H9 (cell line): ENCODE measurements around the gene IPP. TPM values are rescaled to one million over a fixed set of nuclear protein-coding genes. Genes with fewer than 3 reads are reported as not detected.

Experiments
- DNase-seq: peaks from one replicate; pipeline ENCODE4 v3.0.0-alpha.2; 2017
- H2AFZ ChIP-seq: one replicate; pipeline ENCODE4 v1.6.1; 2013; ENCODE audit warnings: mild to moderate bottlenecking, low read length, control low read depth, moderate library complexity
- H2AK5ac ChIP-seq: 2 replicates; pipeline ENCODE4 v1.6.1; 2013; ENCODE audit warnings: low read length, control low read depth, mixed read lengths; ENCODE audit not compliant: insufficient read length
- H2BK120ac ChIP-seq: one replicate; pipeline ENCODE4 v1.6.1; 2013; ENCODE audit warnings: low read depth, mild to moderate bottlenecking, low read length, control low read depth, inconsistent platforms; ENCODE audit not compliant: poor library complexity, severe bottlenecking
- H2BK12ac ChIP-seq: 2 replicates; pipeline ENCODE4 v1.6.1; 2013; ENCODE audit warnings: low read length, control low read depth, mixed read lengths, low read depth; ENCODE audit not compliant: insufficient read length
- H2BK15ac ChIP-seq: 2 replicates; pipeline ENCODE4 v1.6.1; 2013; ENCODE audit warnings: low read depth, low read length, control low read depth
- H2BK20ac ChIP-seq: one replicate; pipeline ENCODE4 v1.6.1; 2013; ENCODE audit warnings: low read depth, mild to moderate bottlenecking, low read length, control low read depth, inconsistent platforms; ENCODE audit not compliant: poor library complexity, severe bottlenecking
- H2BK5ac ChIP-seq: 2 replicates; pipeline ENCODE4 v1.6.1; 2013; ENCODE audit warnings: low read length, control low read depth, mixed read lengths; ENCODE audit not compliant: insufficient read length
- H3K14ac ChIP-seq: 2 replicates; pipeline ENCODE4 v1.6.1; 2013; ENCODE audit warnings: low read length, control low read depth; ENCODE audit not compliant: insufficient read depth
- H3K18ac ChIP-seq: 2 replicates; pipeline ENCODE4 v1.6.1; 2013; ENCODE audit warnings: low read depth, mild to moderate bottlenecking, mixed read lengths, low read length, control low read depth; ENCODE audit not compliant: insufficient read length
- H3K23ac ChIP-seq: 2 replicates; pipeline ENCODE4 v1.6.1; 2013; ENCODE audit warnings: low read length, control low read depth, mixed read lengths, low read depth; ENCODE audit not compliant: insufficient read length
- H3K23me2 ChIP-seq: 2 replicates; pipeline ENCODE4 v1.6.1; 2013; ENCODE audit warnings: low read depth, mild to moderate bottlenecking, mixed read lengths, low read length, control low read depth; ENCODE audit not compliant: insufficient read length, poor library complexity, severe bottlenecking
- H3K27ac ChIP-seq: 2 replicates; pipeline ENCODE4 v1.5.1; 2013; ENCODE audit warnings: low read length, control low read depth, mixed read lengths, low read depth; ENCODE audit not compliant: insufficient read length
- H3K27me3 ChIP-seq: 2 replicates; pipeline ENCODE4 v1.6.1; 2013; ENCODE audit warnings: low read length, control low read depth, inconsistent platforms; ENCODE audit not compliant: insufficient read depth
- H3K4ac ChIP-seq: 2 replicates; pipeline ENCODE4 v1.6.1; 2013; ENCODE audit warnings: low read depth, mild to moderate bottlenecking, control low read depth, inconsistent platforms, low read length, moderate library complexity
- H3K4me1 ChIP-seq: 2 replicates; pipeline ENCODE4 v1.6.1; 2013; ENCODE audit warnings: low read length, control low read depth, inconsistent platforms; ENCODE audit not compliant: insufficient read depth
- H3K4me2 ChIP-seq: 2 replicates; pipeline ENCODE4 v1.6.1; 2013; ENCODE audit warnings: low read length, control low read depth, mixed read lengths; ENCODE audit not compliant: insufficient read length, insufficient read depth
- H3K56ac ChIP-seq: 2 replicates; pipeline ENCODE4 v1.6.1; 2013; ENCODE audit warnings: low read depth, mild to moderate bottlenecking, mixed read lengths, low read length, control low read depth; ENCODE audit not compliant: insufficient read length
- H3K79me1 ChIP-seq: 2 replicates; pipeline ENCODE4 v1.6.1; 2013; ENCODE audit warnings: low read depth, mild to moderate bottlenecking, moderate library complexity, low read length, control low read depth, inconsistent platforms; ENCODE audit not compliant: insufficient read depth, poor library complexity, severe bottlenecking
- H3K79me2 ChIP-seq: 2 replicates; pipeline ENCODE4 v1.6.1; 2013; ENCODE audit warnings: low read length, control low read depth, inconsistent platforms; ENCODE audit not compliant: insufficient read depth
- H3K9ac ChIP-seq: 2 replicates; pipeline ENCODE4 v1.6.1; 2013; ENCODE audit warnings: low read length, control low read depth, mixed read lengths; ENCODE audit not compliant: insufficient read length; ENCODE audit errors: extremely low read depth
- H3K9me3 ChIP-seq: one replicate; pipeline ENCODE4 v1.6.1; 2013; ENCODE audit warnings: low read depth, low read length, inconsistent platforms; ENCODE audit not compliant: control insufficient read depth
- H3T11ph ChIP-seq: one replicate; pipeline ENCODE4 v1.6.1; 2013; ENCODE audit warnings: mild to moderate bottlenecking, low read length, control low read depth, inconsistent platforms
- H4K20me1 ChIP-seq: one replicate; pipeline ENCODE4 v1.6.1; 2013; ENCODE audit not compliant: control insufficient read depth, insufficient read length, insufficient read depth
- H4K5ac ChIP-seq: 2 replicates; pipeline ENCODE4 v1.6.1; 2013; ENCODE audit warnings: low read depth, mild to moderate bottlenecking, mixed read lengths, low read length, control low read depth; ENCODE audit not compliant: insufficient read length
- H4K8ac ChIP-seq: replicated peaks from 2 replicates; pipeline ENCODE4 v1.6.1; 2013; ENCODE audit warnings: low read length, control low read depth, mixed read lengths, low read depth; ENCODE audit not compliant: insufficient read length
- H4K91ac ChIP-seq: 2 replicates; pipeline ENCODE4 v1.6.1; 2013; ENCODE audit warnings: low read depth, mild to moderate bottlenecking, moderate library complexity, mixed read lengths, low read length, control low read depth; ENCODE audit not compliant: insufficient read length
- H3K27ac Mint-ChIP-seq, 3 experiments: 2 replicates in 2 of 3; 3 replicates in 1 of 3; pipeline ENCODE4 v1.8.0; 2020 to 2021; ENCODE audit warnings: mixed read lengths in 3 of 3, mild to moderate bottlenecking in 1 of 3, moderate library complexity in 1 of 3
- H3K27me3 Mint-ChIP-seq: 2 replicates; pipeline ENCODE4 v1.8.0; 2021; ENCODE audit warnings: low read depth, mild to moderate bottlenecking, moderate library complexity, mixed read lengths
- H3K36me3 Mint-ChIP-seq, 3 experiments: 2 replicates in 2 of 3; 3 replicates in 1 of 3; pipeline ENCODE4 v1.8.0; 2020 to 2021; ENCODE audit warnings: low read depth in 3 of 3, mixed read lengths in 3 of 3; ENCODE audit not compliant: insufficient read depth in 1 of 3
- H3K4me1 Mint-ChIP-seq, 2 experiments: 2 replicates each; pipeline ENCODE4 v1.8.0; 2020; ENCODE audit warnings: mixed read lengths in 2 of 2
- H3K4me3 Mint-ChIP-seq, 2 experiments: 2 replicates in 1 of 2; 3 replicates in 1 of 2; pipeline ENCODE4 v1.8.0; 2020 to 2021; ENCODE audit warnings: mild to moderate bottlenecking in 2 of 2, mixed read lengths in 2 of 2, moderate library complexity in 1 of 2
- H3K9me3 Mint-ChIP-seq, 2 experiments: 2 replicates in 1 of 2; 3 replicates in 1 of 2; pipeline ENCODE4 v1.8.0; 2020; ENCODE audit warnings: mild to moderate bottlenecking in 2 of 2, mixed read lengths in 2 of 2, moderate library complexity in 1 of 2
- CTCF ChIP-seq: fragments of 200-600 bp; sonication (generic); conservative IDR thresholded peaks from 3 replicates; pipeline ENCODE4 v1.8.0; 2021; ENCODE audit warnings: antibody characterized with exemption, mild to moderate bottlenecking
- total RNA-seq: library from RNA; stranded (reverse); gene quantifications from 2 replicates; pipeline ENCODE4 v1.2.1, GENCODE V29; 2021

The IPP gene
- total RNA-seq, 1 experiment from 2014 or later, result 6.3 TPM

GRCh38 chr1:45678489-45678888, 72.0 kb downstream of the IPP start:
- Histone ChIP-seq H3K23me2 (no peaks in the 10 kb centered on the region), H3K4me2 (no peak overlapping the region)

More at GRCh38 chr1:45678489-45678888, 72.0 kb downstream of the IPP start:
- H3K79me2 ChIP-seq, result peaks cover 64% of the 10 kb centered on the region
- Mint-ChIP-seq H3K9me3 (no peaks in the 10 kb centered on the region), H3K4me1 (peaks cover 65 to 69% of the 10 kb centered on the region in 2 experiments), H3K4me3 (no peak overlapping the region), H3K27me3 (no peaks in the 10 kb centered on the region), H3K27ac (no peak overlapping the region), H3K36me3 (peaks cover 2 to 4% (median 2%) of the 10 kb centered on the region in 3 experiments; a peak in 4 of 7 replicates)
- no peak overlapping the region for H2BK120ac ChIP-seq
- H4K20me1 ChIP-seq, result no peaks in the 10 kb centered on the region
- H4K8ac ChIP-seq, result no peak overlapping the region
- no peak overlapping the region for H3K56ac ChIP-seq
- no peak overlapping the region for H4K5ac ChIP-seq
- TF ChIP-seq CTCF, result no peak
- no peak overlapping the region for H2BK5ac ChIP-seq
- no peak overlapping the region for H3K14ac ChIP-seq
- DNase-seq, result no peak
- no peak overlapping the region for H3K4ac ChIP-seq
- H3K23ac ChIP-seq, result no peak overlapping the region
- H3K18ac ChIP-seq, result no peak overlapping the region
- no peak overlapping the region for H2BK20ac ChIP-seq
- H2BK12ac ChIP-seq, result no peak overlapping the region
- H3K79me1 ChIP-seq, result peaks cover 3% of the 10 kb centered on the region
- no peak overlapping the region for H3K27ac ChIP-seq
- no peak overlapping the region for H4K91ac ChIP-seq
- H3K27me3 ChIP-seq, result no peaks in the 10 kb centered on the region
- no peak overlapping the region for H2BK15ac ChIP-seq
- no peak overlapping the region for H2AFZ ChIP-seq
- H3K9ac ChIP-seq, result no peak overlapping the region
- peaks cover 6% of the 10 kb centered on the region; the same call in 1 of the 2 replicates for H3K4me1 ChIP-seq
- H2AK5ac ChIP-seq, result no peak overlapping the region
- H3T11ph ChIP-seq, result no peak overlapping the region
- no peaks in the 10 kb centered on the region for H3K9me3 ChIP-seq
